GM18867 (cell line): ENCODE measurements around the gene MTMR1.

Experiments used
- ATAC-seq: cut with Tn5 transposase; IDR thresholded peaks from one replicate; pipeline ENCODE4 v1.9.1; 2021; ENCODE audit warnings: mild to moderate bottlenecking, moderate library complexity; ENCODE audit not compliant: unreplicated experiment

Gene MTMR1

GRCh38 chrX:150692831-150693724 lies at the start of gene MTMR1:
Gene MTMR1 (plus strand): TSS chrX:150693396. CDS start chrX:150693531, 135 bp downstream.
- ATAC-seq: peak; percentile 52

- no peak for ATAC-seq
Observed at GRCh38 chrX:150643958-150644357, 49.2 kb upstream of the MTMR1 start.

DNA sequence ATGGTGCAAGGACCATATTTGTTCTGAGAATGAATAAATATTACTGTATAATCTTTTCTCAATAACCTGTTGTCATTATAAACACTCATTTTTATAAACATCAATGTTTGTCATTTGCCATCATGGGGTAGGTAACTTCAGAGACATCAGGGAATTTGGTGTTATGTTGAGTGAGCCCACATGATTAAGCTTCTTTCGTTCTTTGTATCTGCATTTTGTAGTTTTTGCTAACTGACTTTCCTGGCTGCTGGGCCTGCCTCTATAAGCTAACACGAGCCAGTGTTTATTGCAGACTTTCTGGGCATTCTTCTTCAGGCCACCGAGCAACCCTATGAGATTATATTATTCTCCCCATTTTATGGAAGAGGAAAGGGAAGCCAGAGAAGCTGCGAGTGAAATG lies 48.8 kb upstream of the MTMR1 start:
- no peak for ATAC-seq

GRCh38 chrX:150647331-150647730 lies 45.9 kb upstream of the MTMR1 start:
- no peak for ATAC-seq

DNA sequence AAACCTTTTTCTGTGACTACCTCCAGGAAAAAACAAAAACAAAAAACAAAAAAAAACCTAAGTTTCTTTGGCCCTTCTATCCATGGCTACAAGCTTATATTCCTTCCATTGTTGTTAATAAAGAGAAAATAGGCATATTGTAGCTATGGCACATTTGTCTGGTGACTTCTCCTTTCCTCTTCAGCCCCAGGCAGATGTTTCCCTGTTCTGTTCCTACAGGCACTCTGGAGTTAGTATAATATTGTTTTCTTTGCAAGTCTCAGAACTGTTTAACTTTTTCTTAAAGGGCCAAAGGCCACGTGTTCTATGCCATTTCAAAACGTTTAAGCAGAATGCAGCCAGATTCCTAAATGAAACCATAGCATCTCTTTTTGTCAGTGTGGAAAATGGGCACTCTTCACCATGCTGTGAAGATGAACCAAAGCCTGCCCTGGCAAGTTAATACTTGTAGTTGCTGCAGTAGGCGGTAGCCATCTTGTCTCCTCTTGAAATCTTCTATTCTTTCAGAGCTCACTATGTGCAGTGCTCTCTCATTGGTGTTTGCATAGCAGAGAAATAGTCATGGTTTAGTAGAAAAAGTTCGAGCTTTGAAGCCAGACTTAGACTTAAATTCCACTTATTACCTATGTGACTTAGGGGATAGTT lies 44.8 kb upstream of the MTMR1 start:
- ATAC-seq: no peak

DNA sequence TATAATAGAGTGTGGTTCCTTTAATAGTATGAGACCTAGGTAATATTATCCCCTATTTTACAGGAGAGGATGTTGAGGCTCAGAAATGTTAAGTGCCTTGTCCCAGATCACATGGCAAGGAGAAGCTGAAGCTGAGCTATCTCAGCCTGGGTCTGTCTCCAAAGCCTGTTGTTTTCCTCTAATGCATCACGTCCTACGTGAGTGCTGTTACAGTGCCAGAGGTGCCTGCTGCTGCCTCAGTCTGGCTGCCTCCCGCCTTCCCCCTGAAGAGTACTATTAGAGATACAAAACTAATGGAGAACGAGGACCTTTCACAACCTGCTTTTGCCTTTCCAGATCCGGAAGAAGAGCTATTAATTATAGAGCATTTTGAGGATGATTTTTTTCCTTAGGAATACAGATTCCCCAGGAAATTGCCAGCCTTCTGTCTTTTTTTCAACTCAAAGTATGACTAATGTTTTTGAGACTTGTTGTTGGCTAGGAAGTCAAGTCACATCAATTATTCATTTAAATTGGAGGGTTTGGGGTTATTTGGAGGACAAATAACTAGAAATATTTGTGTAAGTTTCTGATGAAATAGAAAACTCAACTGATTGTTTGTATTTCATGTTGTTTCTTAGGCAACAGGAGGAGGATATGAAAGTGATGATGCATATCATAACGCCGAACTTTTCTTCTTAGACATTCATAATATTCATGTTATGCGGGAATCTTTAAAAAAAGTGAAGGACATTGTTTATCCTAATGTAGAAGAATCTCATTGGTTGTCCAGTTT lies 43.9 kb upstream of the MTMR1 start:
- ATAC-seq: no peak

GRCh38 chrX:150651906-150652305 lies 41.3 kb upstream of the MTMR1 start:
- no peak for ATAC-seq

DNA sequence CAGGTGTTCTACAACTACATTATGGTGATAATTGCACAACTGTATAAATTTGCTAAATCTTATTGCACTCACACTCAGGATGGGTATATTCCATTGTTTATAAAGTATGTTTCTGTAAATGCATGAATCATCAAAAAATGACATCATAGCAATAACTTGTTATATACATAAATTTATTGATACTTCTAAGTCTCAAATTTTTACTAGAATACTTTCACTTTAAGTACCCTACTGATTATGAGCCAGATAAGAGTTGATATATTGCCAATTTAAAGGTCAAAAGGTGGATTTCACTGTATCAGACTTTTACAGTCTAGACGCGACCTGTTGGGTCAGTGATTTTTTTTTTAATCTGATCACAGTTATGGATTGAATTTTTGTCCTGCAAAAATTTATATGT lies 37.4 kb upstream of the MTMR1 start:
- ATAC-seq: no peak

DNA sequence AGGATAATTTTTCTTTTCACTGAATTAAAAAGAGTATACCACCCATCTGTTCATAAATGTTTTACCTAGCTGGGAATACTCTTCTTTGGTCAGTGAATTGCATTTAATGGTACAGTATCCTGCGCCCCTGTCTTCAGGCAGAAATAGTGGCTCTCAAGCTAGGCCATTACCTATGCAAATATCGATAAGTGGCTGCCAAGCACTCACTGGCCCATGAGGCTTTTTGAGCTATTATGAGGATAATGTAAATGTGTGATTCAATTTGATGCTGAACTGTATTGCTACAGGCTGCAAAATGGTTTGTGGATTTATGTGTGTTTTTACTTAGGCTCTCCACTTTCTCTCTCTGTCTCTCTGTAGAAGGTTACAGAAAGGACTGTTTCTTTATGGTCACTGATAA lies 30.1 kb upstream of the MTMR1 start:
- no peak for ATAC-seq

- ATAC-seq: no peak
Observed at GRCh38 chrX:150664290-150664689, 28.9 kb upstream of the MTMR1 start.

DNA sequence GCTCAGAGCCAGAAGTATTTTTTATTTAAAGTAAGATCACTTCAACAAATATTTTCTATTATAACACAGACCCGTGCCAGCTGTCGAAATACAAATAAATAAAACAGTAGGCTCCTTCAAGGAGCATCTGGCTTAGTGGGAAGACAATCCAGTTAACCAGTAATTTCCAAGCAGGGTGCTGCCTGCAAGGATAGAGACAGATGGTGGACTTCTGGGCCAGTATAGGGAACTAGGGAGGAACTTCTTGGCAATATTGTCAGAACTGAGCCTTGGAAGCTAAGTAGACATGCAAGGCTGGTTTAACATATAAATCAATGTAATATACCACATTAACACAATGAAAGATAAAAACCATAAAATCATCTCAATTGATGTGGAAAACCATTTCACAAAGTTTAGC lies 17.0 kb upstream of the MTMR1 start:
- ATAC-seq: no peak

DNA sequence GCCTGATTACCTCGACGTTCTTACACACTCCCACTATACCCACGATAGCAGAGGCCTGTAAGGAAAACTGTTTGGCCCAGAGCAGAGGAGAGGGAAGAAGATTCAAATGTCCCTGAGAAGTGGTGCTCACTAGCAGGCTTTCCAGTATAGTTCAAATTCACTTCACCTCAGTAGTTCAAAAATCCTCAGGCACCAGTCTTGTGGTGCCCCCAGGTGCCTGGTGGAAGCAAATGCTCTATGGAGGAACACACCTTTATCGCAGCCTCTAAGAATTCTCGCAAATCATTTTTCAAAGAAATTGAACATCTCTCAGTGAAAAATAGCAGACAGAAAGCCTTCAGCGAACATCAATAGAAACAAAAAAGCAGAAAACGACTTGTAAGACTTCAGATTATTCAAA lies 12.2 kb upstream of the MTMR1 start:
- no peak for ATAC-seq

- no peak for ATAC-seq
Observed at GRCh38 chrX:150683112-150683511, 10.1 kb upstream of the MTMR1 start.

DNA sequence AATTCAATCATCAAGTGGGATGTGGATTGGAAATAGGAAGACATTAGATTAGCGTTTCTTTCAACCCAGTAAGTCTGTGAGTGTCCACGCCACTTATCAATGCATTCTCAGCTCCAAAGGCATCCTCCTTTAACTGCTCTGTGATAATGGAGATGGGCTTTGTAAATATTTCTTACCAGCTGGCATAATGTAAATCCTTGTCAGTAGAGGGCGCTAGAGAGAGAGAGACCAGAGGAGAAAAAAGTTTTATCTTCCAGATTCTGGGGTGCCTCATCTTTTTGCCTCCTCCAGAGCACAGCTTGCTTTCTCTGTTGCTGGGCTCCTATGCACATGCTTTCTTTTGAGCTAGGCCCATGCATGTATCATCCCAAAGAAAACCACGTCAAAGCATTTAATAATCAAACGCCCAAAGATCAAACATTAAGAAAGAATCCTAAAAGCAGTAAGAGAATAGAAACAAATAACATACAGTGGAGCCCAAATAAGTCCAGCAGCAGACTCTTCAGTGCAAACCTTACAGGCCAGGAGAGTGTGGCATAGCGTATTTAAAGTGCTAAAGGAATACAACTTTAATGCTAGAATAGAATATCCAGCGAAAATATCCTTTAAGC lies 9.6 kb upstream of the MTMR1 start:
- ATAC-seq: no peak

- ATAC-seq: no peak
Observed at GRCh38 chrX:150688911-150689451, 4.2 kb upstream of the MTMR1 start.

- ATAC-seq: no peak
Observed at GRCh38 chrX:150690126-150690525, 3.1 kb upstream of the MTMR1 start.

GRCh38 chrX:150692296-150692695 lies 900 bp upstream of the MTMR1 start:
- ATAC-seq: no peak

- peak; percentile 76 for ATAC-seq
Observed at GRCh38 chrX:150693725-150694574, 754 bp downstream of the MTMR1 start.

DNA sequence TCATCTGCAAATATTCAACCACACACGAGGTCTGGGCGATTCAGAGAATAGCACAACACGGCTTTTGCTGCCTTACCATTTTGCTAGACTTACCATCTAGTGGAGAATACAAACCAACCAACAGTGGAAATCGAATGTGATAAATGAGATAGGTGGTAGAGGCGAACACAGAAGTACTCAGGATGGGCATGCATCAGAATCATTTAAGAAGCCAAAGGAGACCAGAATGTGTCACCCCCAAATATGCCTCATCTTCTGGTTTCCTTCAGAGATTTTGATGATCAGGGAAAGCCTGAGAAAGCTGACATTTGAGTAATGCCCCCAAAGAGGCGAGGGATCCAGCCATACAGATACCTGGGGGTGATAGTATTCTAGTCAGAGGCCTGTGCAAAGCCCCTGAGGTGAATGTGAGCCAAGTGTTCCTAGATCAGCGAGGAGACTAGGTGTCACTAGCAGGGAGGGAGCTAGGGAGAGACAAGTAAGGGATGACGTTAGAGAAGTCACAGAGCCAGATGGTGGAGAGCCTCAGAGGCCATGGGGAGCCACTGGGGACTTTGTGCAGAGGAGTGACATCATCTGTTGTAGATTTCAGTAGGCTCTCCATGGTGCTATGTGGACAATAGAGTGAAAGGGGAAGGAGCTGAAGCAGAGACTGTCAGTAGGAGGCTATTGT lies 1.7 kb downstream of the MTMR1 start:
- no peak for ATAC-seq
